GM12874 (cell line): ENCODE results near the gene C4A.

Experiments
- CTCF ChIP-seq: IDR thresholded peaks from 2 replicates; pipeline ENCODE4 v1.5.1; 2011; ENCODE audit warnings: low read depth, mild to moderate bottlenecking, control low read depth, low read length, moderate library complexity; ENCODE audit not compliant: insufficient read depth

Gene C4A

GRCh38 chr6:31963921-31964320 is 17.9 kb upstream of the C4A start:
- no peak for TF ChIP-seq CTCF

- TF ChIP-seq CTCF: no peak
Observed at GRCh38 chr6:31965700-31966099, 16.2 kb upstream of the C4A start.

- no peak for TF ChIP-seq CTCF
Observed at GRCh38 chr6:31966506-31966905, 15.4 kb upstream of the C4A start.

GRCh38 chr6:31966997-31967925 is 14.6 kb upstream of the C4A start:
- no peak for TF ChIP-seq CTCF

- TF ChIP-seq CTCF: no peak
Observed at GRCh38 chr6:31967926-31968320, 13.9 kb upstream of the C4A start.

- TF ChIP-seq CTCF: no peak
Observed at GRCh38 chr6:31968326-31968725, 13.5 kb upstream of the C4A start.

- TF ChIP-seq CTCF: no peak
Observed at GRCh38 chr6:31968791-31969711, 12.8 kb upstream of the C4A start.
